PC-3 (cell line): ENCODE results near the gene PTTG1IP2. TPM values are rescaled to one million over a fixed set of nuclear protein-coding genes. Genes with fewer than 3 reads are reported as not detected.

Experiments used
- ATAC-seq: fragments of 200-7000 bp; cut with Tn5 transposase; 2 replicates; pipeline ENCODE4 v1.9.1; 2020; ENCODE audit warnings: mild to moderate bottlenecking, moderate library complexity
- BruUV-seq: library from RNA; stranded (reverse); fragments of 400-500 nt; replicated peaks from 2 replicates; lab custom pipeline; 2021; lab: Mats Ljungman, UMichigan
- CTCF ChIA-PET: fragments of 300-600 bp; sonication (Branson Sonifier 250); formaldehyde crosslinking; loops from one replicate; lab custom pipeline; 2022; ENCODE audit warnings: antibody characterized with exemption; lab: Charles Lee
- POLR2A ChIA-PET: fragments of 300-600 bp; sonication (Branson Sonifier 250); formaldehyde crosslinking; loops from one replicate; lab custom pipeline; 2022; ENCODE audit warnings: antibody characterized with exemption; ENCODE audit not compliant: unreplicated experiment; lab: Charles Lee
- DNase-seq: peaks from one replicate; pipeline ENCODE4 v3.0.0-alpha.2; 2015
- H2AFZ ChIP-seq: fragments of 300-600 bp; sonication (generic); 2 replicates; pipeline ENCODE4 v1.6.0; 2016; ENCODE audit warnings: antibody characterized with exemption, low read length
- H3F3A ChIP-seq: fragments of 300-600 bp; sonication (generic); one replicate; pipeline ENCODE4 v1.6.0; 2017; ENCODE audit warnings: antibody characterized with exemption, low read length, control low read depth, mild to moderate bottlenecking; ENCODE audit not compliant: unreplicated experiment
- H3K27ac ChIP-seq: fragments of 300-600 bp; sonication (generic); 2 replicates; pipeline ENCODE4 v1.5.1; 2016; ENCODE audit warnings: mild to moderate bottlenecking, low read length
- H3K27me3 ChIP-seq: fragments of 300-600 bp; sonication (generic); 2 replicates; pipeline ENCODE4 v1.6.1; 2016; ENCODE audit warnings: low read length, mixed read lengths
- H3K36me3 ChIP-seq: fragments of 300-600 bp; sonication (generic); 2 replicates; pipeline ENCODE4 v1.6.1; 2016; ENCODE audit warnings: low read depth, mixed run types, low read length, mixed read lengths
- H3K4me1 ChIP-seq: fragments of 300-600 bp; sonication (generic); 2 replicates; pipeline ENCODE4 v1.5.1; 2016; ENCODE audit warnings: low read length; ENCODE audit not compliant: insufficient read depth
- H3K4me2 ChIP-seq: fragments of 300-600 bp; sonication (generic); 2 replicates; pipeline ENCODE4 v1.6.0; 2016; ENCODE audit warnings: low read length
- H3K4me3 ChIP-seq: fragments of 300-600 bp; sonication (generic); 2 replicates; pipeline ENCODE4 v1.5.1; 2016; ENCODE audit warnings: mild to moderate bottlenecking, low read length, mixed read lengths
- H3K79me2 ChIP-seq: fragments of 300-600 bp; sonication (generic); 2 replicates; pipeline ENCODE4 v1.6.1; 2017; ENCODE audit warnings: low read length, mixed read lengths
- H3K9ac ChIP-seq: fragments of 300-600 bp; sonication (generic); 2 replicates; pipeline ENCODE4 v1.6.0; 2016; ENCODE audit warnings: mild to moderate bottlenecking, low read length
- H3K9me2 ChIP-seq: fragments of 300-600 bp; sonication (generic); replicated peaks from 2 replicates; pipeline ENCODE4 v1.6.1; 2016; ENCODE audit warnings: mixed run types, low read length, mixed read lengths
- H3K9me3 ChIP-seq: fragments of 300-600 bp; sonication (generic); 2 replicates; pipeline ENCODE4 v1.6.1; 2016; ENCODE audit warnings: low read length, mixed read lengths
- H4K20me1 ChIP-seq: fragments of 300-600 bp; sonication (generic); 2 replicates; pipeline ENCODE4 v1.6.1; 2016; ENCODE audit warnings: low read length, mixed read lengths
- EZH2 ChIP-seq: fragments of 300-600 bp; sonication (generic); IDR thresholded peaks from one replicate; pipeline ENCODE4 v1.6.1; 2017; ENCODE audit warnings: antibody characterized with exemption, mild to moderate bottlenecking, low read length; ENCODE audit not compliant: unreplicated experiment
- EZH2phosphoT487 ChIP-seq: fragments of 300-600 bp; sonication (generic); IDR thresholded peaks from 2 replicates; pipeline ENCODE4 v1.6.1; 2018; ENCODE audit warnings: mild to moderate bottlenecking, antibody characterized with exemption, low read length, borderline replicate concordance
- intact Hi-C: fragments of 100-400 bp; cut with micrococcal nuclease; formaldehyde crosslinking; loops from 2 replicates; pipeline ENCODE4 v1.9.0; 2023
- total RNA-seq: library from RNA; depleted of rRNA; stranded (reverse); fragments of >200 nt; gene quantifications from 2 replicates; pipeline ENCODE4 v1.2.3, GENCODE V29; 2014
- TF ChIP-seq, protein P1 (sequence below): fragments of 300-600 bp; sonication (generic); conservative IDR thresholded peaks from 2 replicates; pipeline ENCODE4 v1.5.1; 2017; ENCODE audit warnings: antibody characterized with exemption, low read depth, mild to moderate bottlenecking, low read length

Gene PTTG1IP2
- total RNA-seq, 1 experiment from 2014 or later, result not detected

- no peak for DNase-seq
- H3K9me2 ChIP-seq, result no peaks in the 10 kb centered on the region
- no peaks in the 10 kb centered on the region for H3K27me3 ChIP-seq
- H3K4me3 ChIP-seq, result no peak overlapping the region
- ChIA-PET CTCF (no interaction called here), POLR2A (interaction anchor here (0.6 kb wide), 1 partner anchor 170 kb away, joined by 3 read pairs; no protein-coding TSS in a partner anchor)
- TF ChIP-seq EZH2phosphoT487 (no peak), EZH2 (no peak)
- TF ChIP-seq, protein P1, sequence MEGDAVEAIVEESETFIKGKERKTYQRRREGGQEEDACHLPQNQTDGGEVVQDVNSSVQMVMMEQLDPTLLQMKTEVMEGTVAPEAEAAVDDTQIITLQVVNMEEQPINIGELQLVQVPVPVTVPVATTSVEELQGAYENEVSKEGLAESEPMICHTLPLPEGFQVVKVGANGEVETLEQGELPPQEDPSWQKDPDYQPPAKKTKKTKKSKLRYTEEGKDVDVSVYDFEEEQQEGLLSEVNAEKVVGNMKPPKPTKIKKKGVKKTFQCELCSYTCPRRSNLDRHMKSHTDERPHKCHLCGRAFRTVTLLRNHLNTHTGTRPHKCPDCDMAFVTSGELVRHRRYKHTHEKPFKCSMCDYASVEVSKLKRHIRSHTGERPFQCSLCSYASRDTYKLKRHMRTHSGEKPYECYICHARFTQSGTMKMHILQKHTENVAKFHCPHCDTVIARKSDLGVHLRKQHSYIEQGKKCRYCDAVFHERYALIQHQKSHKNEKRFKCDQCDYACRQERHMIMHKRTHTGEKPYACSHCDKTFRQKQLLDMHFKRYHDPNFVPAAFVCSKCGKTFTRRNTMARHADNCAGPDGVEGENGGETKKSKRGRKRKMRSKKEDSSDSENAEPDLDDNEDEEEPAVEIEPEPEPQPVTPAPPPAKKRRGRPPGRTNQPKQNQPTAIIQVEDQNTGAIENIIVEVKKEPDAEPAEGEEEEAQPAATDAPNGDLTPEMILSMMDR, result no peak
- intact Hi-C loops, result no loop called here
- no peak overlapping the region for H3K4me2 ChIP-seq
- H3K9me3 ChIP-seq, result no peaks in the 10 kb centered on the region
- no peaks in the 10 kb centered on the region for H4K20me1 ChIP-seq
- no peak overlapping the region for H3K9ac ChIP-seq
- H3K36me3 ChIP-seq, result no peaks in the 10 kb centered on the region
- H2AFZ ChIP-seq, result no peak overlapping the region
- H3K79me2 ChIP-seq, result no peaks in the 10 kb centered on the region
- no peaks in the 10 kb centered on the region for H3K4me1 ChIP-seq
- H3K27ac ChIP-seq, result no peak overlapping the region
- no TSS peak for BruUV-seq
- H3F3A ChIP-seq, result no peaks in the 10 kb centered on the region
- no peak for ATAC-seq
Measured at GRCh38 chr7:90433221-90433620, 36.2 kb upstream of the PTTG1IP2 start.

- Histone ChIP-seq H3K79me2 (no peaks in the 10 kb centered on the region), H3K4me3 (no peak overlapping the region), H3K9me3 (no peaks in the 10 kb centered on the region), H3K4me2 (no peak overlapping the region), H3K9me2 (no peaks in the 10 kb centered on the region), H4K20me1 (no peaks in the 10 kb centered on the region), H3K27ac (no peak overlapping the region), H3K27me3 (no peaks in the 10 kb centered on the region), H3K36me3 (no peaks in the 10 kb centered on the region), H2AFZ (no peak overlapping the region), H3K4me1 (no peaks in the 10 kb centered on the region), H3F3A (no peaks in the 10 kb centered on the region), H3K9ac (no peak overlapping the region)
- intact Hi-C loops, result no loop called here
- BruUV-seq, result no TSS peak
- TF ChIP-seq, protein P1, result no peak
- TF ChIP-seq EZH2 (no peak), EZH2phosphoT487 (no peak)
- POLR2A ChIA-PET, result no interaction called here
- CTCF ChIA-PET, result no interaction called here
- DNase-seq (no peak), ATAC-seq (no peak)
Measured at GRCh38 chr7:90445633-90446032, 23.8 kb upstream of the PTTG1IP2 start.

DNA sequence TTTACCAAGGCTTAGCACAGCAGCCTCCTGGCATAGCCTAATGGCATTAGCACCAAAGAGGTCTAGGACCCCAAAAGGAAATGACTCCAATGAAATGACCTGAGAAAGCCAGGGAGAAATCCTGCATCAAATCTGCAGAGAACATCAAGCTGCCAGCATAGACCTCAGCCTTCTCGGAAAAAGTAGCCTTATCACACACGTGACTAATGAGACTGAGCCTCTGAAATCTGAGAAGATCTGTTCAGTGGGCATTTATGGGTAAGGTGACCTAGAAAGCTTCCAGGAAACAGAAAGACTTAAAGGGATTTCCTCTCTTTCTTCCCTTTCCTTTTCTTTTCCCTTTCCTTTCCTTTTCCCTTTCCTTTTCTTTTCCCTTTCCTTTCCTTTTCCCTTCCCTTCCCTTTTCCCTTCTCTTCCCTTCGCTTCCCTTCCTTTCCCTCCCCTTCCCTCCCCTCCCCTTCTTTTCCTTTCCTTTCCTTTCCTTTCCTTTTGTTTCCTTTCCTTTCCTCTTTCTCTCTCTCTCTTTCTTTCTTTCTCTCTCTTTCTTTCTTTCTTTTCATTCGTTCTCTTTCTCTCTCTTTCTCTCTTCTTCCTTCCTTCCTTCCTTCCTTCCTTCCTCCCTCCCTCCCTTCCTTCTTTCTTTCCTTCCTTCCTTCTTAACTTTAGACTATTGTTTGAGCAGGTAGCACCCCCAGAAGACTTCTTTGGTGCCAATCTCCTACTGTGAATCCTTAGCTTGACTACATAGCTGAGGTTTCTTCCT, 23.1 kb upstream of the PTTG1IP2 start:
- Histone ChIP-seq H3K36me3 (no peaks in the 10 kb centered on the region), H3K4me1 (no peaks in the 10 kb centered on the region), H3K79me2 (no peaks in the 10 kb centered on the region), H3K4me3 (no peak overlapping the region), H3F3A (no peaks in the 10 kb centered on the region), H4K20me1 (no peaks in the 10 kb centered on the region), H3K27me3 (no peaks in the 10 kb centered on the region), H3K9me2 (no peaks in the 10 kb centered on the region), H3K9ac (no peak overlapping the region), H3K9me3 (no peaks in the 10 kb centered on the region), H3K27ac (no peak overlapping the region), H2AFZ (no peak overlapping the region), H3K4me2 (no peak overlapping the region)
- ChIA-PET CTCF (no interaction called here), POLR2A (no interaction called here)
- intact Hi-C loops, result no loop called here
- no peak for TF ChIP-seq EZH2
- no peak for TF ChIP-seq EZH2phosphoT487
- TF ChIP-seq, protein P1, result no peak
- ATAC-seq (no peak; the same call in 1 of the 2 replicates), DNase-seq (no peak)
- BruUV-seq, result no TSS peak
